HFFc6 (cell line): ENCODE measurements around the gene FSTL4. TPM values are rescaled to one million over a fixed set of nuclear protein-coding genes. Genes with fewer than 3 reads are reported as not detected.

ENCODE experiments used
- DNase-seq: peaks from one replicate; pipeline ENCODE4 v3.0.0-alpha.2; 2018
- H3K27ac Mint-ChIP-seq: 2 replicates; pipeline ENCODE4 v1.8.0; 2020; ENCODE audit warnings: mild to moderate bottlenecking, mixed read lengths
- H3K27me3 Mint-ChIP-seq: 2 replicates; pipeline ENCODE4 v1.8.0; 2021; ENCODE audit warnings: mild to moderate bottlenecking, moderate library complexity, mixed read lengths; ENCODE audit not compliant: insufficient read depth
- H3K36me3 Mint-ChIP-seq: 2 replicates; pipeline ENCODE4 v1.8.0; 2021; ENCODE audit warnings: low read depth, mixed read lengths
- H3K4me1 Mint-ChIP-seq: 2 replicates; pipeline ENCODE4 v1.8.0; 2020; ENCODE audit warnings: low read depth, mixed read lengths
- H3K4me3 Mint-ChIP-seq: 2 replicates; pipeline ENCODE4 v1.8.0; 2020; ENCODE audit warnings: mild to moderate bottlenecking, moderate library complexity, mixed read lengths
- H3K9me3 Mint-ChIP-seq: 2 replicates; pipeline ENCODE4 v1.8.0; 2020; ENCODE audit warnings: mild to moderate bottlenecking, mixed read lengths
- CTCF ChIP-seq: fragments of 200-600 bp; sonication (generic); IDR thresholded peaks from 2 replicates; pipeline ENCODE4 v1.5.0; 2021; ENCODE audit warnings: antibody characterized with exemption, mild to moderate bottlenecking
- total RNA-seq, 6 experiments: library from RNA; stranded (reverse); fragmentation: NEBNext Ultra II Directional; extraction: Animal tissue kit (Norgen Biotek cat#: 25700); gene quantifications; 2 replicates in 1 of 6; 3 replicates in 5 of 6; pipeline ENCODE4 v1.2.3, GENCODE V29; 2021

FSTL4 gene
- total RNA-seq, 6 experiments from 2014 or later = not detected

GRCh38 chr5:133387621-133388020 lies 224.7 kb downstream of the FSTL4 start:
- Mint-ChIP-seq H3K4me1 (no peaks in the 10 kb centered on the region), H3K4me3 (no peak overlapping the region), H3K27ac (no peak overlapping the region), H3K36me3 (no peaks in the 10 kb centered on the region), H3K27me3 (peaks cover 39% of the 10 kb centered on the region), H3K9me3 (no peaks in the 10 kb centered on the region)
- TF ChIP-seq CTCF = no peak
- no peak for DNase-seq

DNA sequence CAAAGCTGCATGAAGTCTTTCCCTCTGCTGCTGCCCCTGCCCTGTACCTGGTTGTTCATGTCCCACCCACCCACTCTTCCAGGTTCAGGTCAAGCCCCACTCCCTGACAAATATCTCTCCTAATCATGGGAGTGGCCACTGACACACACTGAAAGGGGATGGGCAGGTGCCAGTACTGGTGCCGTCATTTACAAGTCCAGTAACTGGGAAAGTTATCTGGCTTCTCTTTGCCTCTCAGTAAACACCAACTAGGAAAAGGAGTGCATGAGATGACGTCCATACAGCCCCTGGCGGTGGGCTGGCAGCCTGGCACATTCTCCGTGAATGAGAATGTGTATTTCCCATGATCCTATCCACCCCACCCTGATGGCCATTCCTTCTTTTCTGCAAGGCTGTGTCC lies 225.2 kb downstream of the FSTL4 start:
- no peak for TF ChIP-seq CTCF
- Mint-ChIP-seq H3K27me3 (peaks cover 39% of the 10 kb centered on the region), H3K4me1 (no peaks in the 10 kb centered on the region), H3K27ac (no peak overlapping the region), H3K9me3 (no peaks in the 10 kb centered on the region), H3K4me3 (no peak overlapping the region), H3K36me3 (no peaks in the 10 kb centered on the region)
- no peak for DNase-seq

DNA sequence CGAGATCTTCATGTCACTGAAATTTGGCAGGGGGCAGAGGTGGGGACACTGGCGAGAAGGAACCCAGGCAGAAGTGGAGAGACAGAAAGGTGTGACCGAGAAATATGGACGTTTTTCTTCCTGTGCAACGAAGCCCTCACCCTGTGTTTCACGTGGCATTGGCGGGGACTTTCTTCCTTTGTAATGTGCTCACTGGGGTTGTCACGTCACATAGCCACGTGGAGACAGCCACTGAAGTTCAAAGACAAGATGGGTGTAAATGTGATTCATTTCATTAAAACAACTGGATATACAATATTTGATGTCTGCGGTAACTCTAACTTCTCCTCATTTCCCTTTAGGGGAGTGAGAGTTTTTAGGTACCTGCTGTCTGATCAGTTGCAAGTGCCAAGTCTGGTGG lies 225.7 kb downstream of the FSTL4 start:
- Mint-ChIP-seq H3K4me3 (no peak overlapping the region), H3K4me1 (no peaks in the 10 kb centered on the region), H3K27ac (no peak overlapping the region), H3K9me3 (no peaks in the 10 kb centered on the region), H3K36me3 (no peaks in the 10 kb centered on the region), H3K27me3 (peaks cover 38% of the 10 kb centered on the region)
- DNase-seq = no peak
- no peak for TF ChIP-seq CTCF

DNA sequence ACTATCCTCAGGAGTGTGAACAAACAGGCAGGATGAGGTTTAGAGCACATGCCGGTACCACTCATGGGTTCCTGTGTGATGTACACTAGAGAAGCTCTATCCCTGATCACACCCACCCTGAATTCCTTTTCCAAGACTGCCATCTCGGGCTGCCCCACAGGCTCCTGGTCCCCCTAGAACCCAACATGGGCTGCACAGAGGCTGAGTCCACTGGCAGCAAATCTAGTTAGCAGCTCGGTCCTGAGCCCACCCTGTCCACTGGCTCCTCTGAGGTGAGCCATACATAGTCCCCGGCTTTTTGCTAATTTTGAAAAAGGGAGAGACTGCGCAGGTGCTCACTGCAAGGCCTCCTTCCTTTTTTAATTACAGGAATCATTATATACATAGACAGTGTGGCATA lies 227.0 kb downstream of the FSTL4 start:
- Mint-ChIP-seq H3K4me3 (no peak overlapping the region), H3K4me1 (no peaks in the 10 kb centered on the region), H3K27ac (no peak overlapping the region), H3K9me3 (no peaks in the 10 kb centered on the region), H3K27me3 (peaks cover 33% of the 10 kb centered on the region), H3K36me3 (no peaks in the 10 kb centered on the region)
- no peak for TF ChIP-seq CTCF
- DNase-seq = no peak

DNA sequence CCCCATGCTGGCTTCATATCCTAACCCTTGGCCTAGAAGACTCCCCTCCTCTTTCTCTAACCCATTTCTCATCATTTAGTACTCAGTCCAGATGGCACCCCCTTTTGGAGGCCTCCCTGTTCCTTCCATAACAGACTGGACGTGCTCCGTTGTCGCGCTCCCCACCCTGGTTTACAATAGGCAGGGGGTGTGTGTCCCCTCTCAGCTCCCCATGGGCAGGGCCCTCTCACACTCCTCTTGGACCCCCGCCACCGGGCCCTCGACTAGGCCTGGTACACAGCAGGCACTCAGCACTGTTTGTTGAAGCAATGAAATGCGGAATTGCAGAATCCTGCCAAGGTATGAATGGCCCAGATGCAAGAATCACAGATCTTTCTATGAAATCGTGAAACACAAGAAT lies 227.4 kb downstream of the FSTL4 start:
- no peak overlapping the region for H3K4me3 Mint-ChIP-seq
- no peak for DNase-seq
- peaks cover 32% of the 10 kb centered on the region for H3K27me3 Mint-ChIP-seq
- H3K9me3 Mint-ChIP-seq = no peaks in the 10 kb centered on the region
- H3K27ac Mint-ChIP-seq = no peak overlapping the region
- TF ChIP-seq CTCF = no peak
- no peaks in the 10 kb centered on the region for H3K36me3 Mint-ChIP-seq
- no peaks in the 10 kb centered on the region for H3K4me1 Mint-ChIP-seq
